ENCODE results near the gene HEMGN. TPM values are rescaled to one million over a fixed set of nuclear protein-coding genes. Genes with fewer than 3 reads are reported as not detected.
A peak's percentile ranks its signal among the peaks of the same experiment; 100 is the strongest.

Gene HEMGN
- total and polyA plus RNA-seq, 2 of the 8 experiments (the other 6 are each of a cell fraction or from before 2014, with no cell fraction given) = not detected

- no peak for TF ChIP-seq GABPA (IDR thresholded peaks at IDR 0.05; ENCODE audit: borderline replicate concordance, insufficient read depth, low read length)
- no peak for TF ChIP-seq CBX5 (IDR thresholded peaks at IDR 0.05; ENCODE audit: low read depth, low read length)
- no peak for TF ChIP-seq ATF2 (IDR thresholded peaks at IDR 0.05; ENCODE audit: low read length)
- no peak for TF ChIP-seq TEAD4 (IDR thresholded peaks at IDR 0.05; ENCODE audit: low read depth, low read length)
- no peak for TF ChIP-seq POU5F1 (IDR thresholded peaks at IDR 0.05; ENCODE audit: low read depth, low read length)
- no peak for TF ChIP-seq CREB1 (IDR thresholded peaks at IDR 0.05)
- TF ChIP-seq KDM1A (IDR thresholded peaks at IDR 0.05; ENCODE audit: borderline replicate concordance, low read length) = no peak
- TF ChIP-seq POLR2A (IDR thresholded peaks at IDR 0.05; ENCODE audit: control extremely low read depth in 1 of 2, low read depth in 2 of 2, low read length in 2 of 2) = peak; percentile 36 to 72
- no peak for TF ChIP-seq SAP30 (IDR thresholded peaks at IDR 0.05; ENCODE audit: insufficient read depth, insufficient replicate concordance, low read length)
These were observed 46.5 kb upstream of the HEMGN start (continued) for GRCh38 chr9:97984188-97985057.
